HK-2 (cell line): ENCODE results near the gene PPP1R3E.
"Not testable (repeated sequence)": the region's sequence is repeated elsewhere in the genome, so short reads cannot be mapped to it uniquely, and the experiment has no call there.

Experiments used
- DNase-seq: peaks from one replicate; pipeline ENCODE4 v3.0.0-alpha.2; 2018; ENCODE audit not compliant: unreplicated experiment

Gene PPP1R3E, protein sequence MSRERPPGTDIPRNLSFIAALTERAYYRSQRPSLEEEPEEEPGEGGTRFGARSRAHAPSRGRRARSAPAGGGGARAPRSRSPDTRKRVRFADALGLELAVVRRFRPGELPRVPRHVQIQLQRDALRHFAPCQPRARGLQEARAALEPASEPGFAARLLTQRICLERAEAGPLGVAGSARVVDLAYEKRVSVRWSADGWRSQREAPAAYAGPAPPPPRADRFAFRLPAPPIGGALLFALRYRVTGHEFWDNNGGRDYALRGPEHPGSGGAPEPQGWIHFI

DNA sequence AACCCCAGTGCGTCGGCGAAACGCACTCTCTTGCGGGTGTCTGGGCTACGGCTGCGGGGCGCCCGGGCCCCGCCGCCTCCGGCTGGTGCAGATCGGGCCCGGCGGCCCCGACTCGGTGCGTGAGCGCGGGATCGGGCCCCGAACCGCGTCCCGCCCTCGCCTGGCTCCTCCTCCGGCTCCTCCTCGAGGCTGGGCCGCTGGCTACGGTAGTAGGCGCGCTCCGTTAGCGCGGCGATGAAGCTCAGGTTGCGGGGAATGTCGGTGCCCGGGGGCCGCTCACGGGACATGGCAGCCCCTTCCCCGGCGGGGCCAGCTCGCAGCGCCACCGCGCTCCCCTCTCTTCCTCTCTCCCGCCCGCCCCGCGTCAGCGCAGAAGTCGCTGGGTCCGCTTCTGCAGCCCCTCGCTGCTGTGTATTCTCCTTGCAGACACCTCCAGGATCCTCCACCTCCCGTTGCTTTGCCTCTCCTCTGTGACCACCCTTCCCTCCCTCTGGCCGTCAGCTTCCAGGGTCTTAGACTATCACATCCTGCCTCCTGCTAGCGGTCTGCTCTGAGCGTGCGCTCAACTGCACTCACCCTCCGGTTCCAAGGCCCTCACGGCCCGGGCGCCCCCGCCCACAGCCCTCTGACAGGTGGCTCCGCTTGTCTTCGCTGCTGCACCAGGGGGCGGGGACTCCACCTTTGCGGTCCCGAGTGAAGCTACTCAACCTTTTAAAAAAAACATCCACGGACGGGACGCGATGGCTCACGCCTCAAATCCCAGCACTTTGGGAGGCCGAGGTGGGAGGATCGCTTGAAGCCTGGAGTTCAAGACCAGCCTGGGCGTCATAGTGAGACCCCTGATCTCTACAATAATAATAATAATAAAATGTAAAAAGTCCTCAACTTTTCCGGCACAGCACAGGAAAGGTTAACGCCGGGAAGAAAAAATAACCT lies at the start of gene PPP1R3E:
Gene PPP1R3E, minus strand, starts transcription at position 570 of the 936 bp plus-strand sequence. Its CDS starts 283 bp downstream, at position 287.
- DNase-seq = peak; percentile 76

DNA sequence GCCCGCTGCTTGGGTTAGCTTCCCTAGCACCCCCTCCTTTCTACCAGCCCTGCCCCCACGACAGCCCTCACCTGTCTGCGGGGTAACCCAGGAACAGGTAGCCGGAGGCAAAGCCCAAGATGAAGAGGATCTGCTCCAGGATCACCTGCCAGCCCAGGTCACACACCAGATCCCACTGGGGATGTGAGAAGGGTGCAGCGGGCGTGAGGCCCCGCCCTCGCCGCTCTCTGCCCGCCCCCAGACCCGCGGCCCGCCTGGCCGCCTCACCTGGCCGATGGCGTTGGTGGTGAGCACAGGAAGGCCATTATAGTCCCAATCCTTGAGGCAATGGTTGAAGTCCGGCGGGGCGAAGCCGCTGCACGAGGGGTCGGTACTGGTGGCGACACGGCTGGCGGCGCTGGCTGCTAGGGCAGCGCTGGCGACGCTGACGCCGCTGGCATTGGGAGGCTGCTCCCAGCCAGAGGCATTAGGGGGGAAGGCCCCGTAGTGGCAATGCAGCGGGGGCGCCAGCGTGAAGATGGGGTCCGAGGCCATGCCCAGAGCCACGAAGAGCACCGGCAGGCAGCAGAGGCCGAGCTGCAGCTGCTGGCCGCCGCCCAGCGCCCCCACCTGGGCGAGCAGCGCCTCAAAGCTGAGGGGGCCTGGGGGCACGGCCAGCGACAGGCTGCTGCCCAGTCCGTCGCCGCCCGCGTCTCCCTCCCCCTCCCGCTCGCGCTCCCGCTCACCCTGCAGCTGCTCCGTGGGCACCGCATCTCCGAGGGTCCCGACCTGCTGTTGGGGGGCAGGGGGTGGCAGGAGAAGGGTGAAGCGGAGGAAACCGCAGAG lies 49.2 kb upstream of the PPP1R3E start:
- no peak for DNase-seq

DNA sequence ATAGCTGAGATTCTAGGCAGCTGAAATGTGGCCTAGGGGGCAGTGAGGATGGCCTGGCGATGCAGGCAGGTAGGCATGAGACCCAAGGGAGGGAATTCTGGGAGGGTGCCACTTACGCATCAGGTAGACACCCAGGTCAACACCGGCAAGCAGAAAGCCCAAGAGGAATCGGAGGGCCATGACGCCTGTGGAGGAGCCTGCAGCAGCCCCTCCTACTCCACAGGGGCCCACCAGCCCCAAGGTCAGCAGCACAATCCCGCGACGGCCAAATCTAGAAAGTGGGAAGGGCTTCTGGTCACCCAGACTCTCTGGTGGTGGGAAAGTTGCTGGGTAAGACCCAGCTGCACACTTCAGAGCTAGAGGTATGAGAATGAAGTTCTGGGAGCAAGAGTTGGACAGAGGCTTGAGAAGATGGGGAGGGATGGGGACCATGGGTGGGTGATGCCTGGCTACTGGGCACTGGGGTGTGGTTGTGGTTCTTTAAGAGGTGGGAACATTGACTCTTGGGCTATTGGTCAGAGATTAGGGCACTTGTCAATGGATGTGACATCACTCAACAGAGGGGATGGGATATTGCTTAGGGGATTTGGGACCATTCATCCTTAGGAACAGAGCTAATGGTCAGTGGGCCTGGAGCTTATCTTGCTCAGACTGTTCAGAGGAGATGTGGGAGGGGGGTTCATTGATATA lies 46.6 kb upstream of the PPP1R3E start:
- no peak for DNase-seq

DNA sequence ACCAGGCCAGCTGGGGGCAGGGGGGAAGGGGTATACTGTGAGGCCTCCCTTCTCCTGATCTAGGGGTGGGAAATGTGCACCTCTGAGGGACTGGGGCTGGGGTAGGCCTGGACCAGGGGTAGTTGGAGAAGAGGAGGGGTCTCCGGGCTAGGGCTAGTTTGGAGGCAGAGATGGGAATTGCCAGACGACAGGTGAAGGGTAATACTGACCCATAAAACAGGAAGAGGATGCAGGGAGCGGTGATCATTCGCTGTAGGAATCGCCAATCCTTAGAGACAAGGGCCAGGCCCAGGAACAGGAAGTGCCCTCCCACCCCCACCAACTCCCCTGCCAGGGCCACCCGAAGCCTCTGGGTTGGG lies 45.6 kb upstream of the PPP1R3E start:
- no peak for DNase-seq

DNA sequence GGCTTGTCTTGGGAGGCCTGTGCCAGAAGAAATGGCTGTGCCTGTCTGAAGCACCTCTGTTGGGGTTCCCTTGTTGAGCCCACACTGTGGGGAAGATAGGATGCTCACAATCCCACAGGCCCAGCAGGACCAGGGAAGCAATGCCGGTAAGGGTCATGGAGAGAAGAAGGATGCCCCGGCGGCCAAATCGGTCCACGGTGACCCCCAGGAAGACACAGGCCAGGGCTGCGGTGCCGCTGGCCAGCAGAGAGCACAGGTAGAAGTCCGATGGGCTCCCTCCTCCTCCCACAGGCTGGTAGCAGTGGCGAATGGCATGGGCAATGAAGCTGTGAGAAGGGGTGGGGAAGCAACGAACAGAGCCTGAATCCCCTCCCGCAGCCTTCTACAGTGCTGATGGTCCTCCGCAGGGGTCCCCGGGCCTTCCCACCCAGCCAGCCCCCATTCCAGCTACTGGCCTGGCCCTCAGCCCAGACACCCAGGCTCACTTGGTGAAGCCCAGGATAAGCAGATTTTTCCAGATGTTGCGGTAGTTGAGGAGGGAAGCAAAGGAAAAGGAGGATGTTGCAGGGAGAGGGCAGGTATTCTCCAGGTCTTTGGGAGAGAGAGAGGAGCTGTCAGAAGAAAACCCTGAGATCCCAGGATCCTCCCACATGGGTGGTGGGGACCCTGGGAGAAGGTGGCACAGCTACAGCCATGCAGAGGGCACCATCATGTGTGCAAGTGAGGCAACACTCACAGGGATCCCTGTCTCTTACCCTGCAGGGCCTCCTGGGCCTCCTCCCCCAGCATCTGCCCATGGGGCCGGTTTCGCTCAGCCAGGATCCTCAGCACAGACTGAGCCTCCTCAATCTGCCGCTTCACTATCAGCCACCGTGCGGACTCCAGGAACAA lies 45.0 kb upstream of the PPP1R3E start:
- DNase-seq = no peak

DNA sequence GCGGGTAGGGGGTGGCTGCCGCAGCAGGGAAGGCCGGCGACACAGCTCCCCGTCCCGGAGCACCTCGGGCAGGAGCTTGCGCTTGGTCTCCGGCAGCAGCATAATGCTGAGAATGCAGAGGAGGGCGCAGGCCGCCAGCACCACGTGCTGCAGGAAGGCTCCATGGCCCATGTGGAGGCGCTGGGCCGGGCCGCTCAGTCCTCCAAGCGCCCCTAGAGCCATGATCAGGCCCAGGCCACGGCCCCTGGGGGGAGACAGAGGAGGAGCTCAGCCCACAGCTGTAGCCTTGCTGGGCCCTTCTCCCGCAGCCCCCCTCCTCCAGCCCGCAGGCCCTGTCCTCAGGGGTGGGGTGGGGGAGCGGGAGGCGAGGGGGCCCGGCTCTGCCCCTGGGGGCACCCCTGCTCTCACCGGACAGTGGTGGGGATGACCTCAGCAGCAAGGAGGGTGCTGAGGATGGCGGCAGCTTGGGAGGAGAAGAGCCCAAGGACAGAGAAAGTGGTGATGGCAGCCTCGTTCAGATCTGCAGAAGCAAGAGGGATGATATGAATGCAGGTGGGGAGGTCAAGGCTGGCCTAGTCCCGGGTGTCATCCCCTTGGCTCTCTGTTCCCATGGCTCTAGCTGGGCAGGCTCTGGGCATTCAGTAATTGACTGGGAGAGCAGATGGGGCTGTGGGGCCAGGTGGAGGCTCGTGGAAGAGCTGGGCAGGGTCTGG lies 44.2 kb upstream of the PPP1R3E start:
- no peak for DNase-seq

DNA sequence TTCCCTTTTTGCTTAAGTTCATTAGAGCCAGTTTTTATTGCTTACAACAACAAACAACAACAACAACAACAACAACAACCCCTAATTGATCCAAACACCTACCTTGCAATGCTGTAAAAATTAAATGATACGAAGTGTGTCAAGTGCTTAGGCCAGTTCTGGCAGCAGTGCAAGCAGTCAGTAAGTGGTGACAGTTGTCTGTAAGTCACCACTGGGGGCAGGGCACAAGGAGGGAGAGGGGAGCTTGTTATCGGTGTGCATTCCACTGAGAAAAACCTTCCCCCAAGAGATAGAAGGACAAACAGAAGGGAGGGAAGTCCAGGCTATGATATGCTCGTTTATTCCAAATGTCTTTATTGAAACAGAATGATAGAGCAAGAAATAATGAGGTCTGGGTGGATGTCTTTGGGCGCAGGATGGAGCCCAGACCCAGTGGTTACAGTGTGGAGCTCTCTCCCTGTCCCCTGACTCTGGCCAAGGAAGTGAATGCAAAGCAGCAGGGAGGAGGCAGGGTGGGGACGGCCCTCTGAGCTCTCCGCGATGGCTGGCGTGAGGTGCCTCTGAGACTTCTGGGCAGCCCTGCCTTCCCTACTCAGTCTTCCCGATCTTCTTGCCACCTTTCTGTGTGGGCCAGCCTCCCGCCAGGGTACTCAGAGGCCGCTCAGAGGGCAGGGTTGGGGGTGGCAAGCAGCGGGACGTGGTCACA lies 43.5 kb upstream of the PPP1R3E start:
- no peak for DNase-seq

DNA sequence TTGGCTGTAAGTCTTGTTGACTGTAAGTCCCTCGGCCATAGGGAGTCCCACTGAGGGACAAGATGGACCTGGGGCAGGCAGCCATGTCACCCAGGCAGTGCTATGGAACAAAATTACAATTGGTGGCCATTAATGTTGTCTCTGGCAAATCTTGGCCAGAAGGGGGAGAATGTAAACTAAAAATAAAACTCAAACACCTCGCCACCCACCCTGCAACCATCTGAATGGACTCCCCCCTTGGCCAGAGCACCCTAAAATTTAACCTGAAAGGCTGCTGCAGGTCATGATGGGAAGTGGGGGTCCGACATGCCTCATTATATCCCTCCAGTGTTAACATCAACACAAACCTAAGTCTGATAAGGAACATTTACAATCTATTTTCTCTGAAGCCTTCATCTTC lies 41.8 kb upstream of the PPP1R3E start:
- DNase-seq = no peak

DNA sequence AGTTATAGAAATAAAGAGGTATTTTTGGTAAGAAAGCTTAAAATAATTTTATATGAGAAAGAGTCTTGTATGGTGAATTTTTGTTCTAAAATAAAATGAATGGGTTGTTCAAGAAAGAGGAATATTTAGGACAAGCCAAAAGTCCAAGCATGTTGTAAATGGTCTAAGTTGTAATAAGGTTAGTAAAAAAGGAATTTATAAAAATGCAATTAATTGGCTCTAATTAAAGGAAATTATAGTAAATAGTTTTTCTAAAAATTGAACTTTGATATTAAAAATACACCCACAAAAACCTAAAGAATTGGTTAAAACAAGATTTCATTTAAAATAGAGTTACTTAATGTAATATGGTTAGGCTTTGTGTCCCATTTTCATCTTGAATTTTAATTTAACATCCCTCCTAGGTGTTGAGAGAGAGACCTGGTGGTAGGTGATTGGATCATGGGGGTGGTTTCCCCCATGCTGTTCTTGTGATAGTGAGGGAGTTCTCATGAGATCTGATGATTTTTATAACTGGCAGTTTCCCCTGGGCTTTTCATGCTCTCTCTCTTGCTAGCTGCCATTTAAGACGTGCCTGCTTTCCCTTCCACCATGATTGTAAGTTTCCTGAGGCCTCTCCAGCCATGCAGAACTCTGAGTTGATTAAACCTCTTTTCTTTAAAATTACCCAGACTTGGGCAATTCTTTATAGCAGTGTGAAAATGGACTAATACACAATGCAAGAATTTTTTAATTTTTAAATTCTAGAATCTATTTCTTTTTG lies 37.0 kb upstream of the PPP1R3E start:
- no peak for DNase-seq

DNA sequence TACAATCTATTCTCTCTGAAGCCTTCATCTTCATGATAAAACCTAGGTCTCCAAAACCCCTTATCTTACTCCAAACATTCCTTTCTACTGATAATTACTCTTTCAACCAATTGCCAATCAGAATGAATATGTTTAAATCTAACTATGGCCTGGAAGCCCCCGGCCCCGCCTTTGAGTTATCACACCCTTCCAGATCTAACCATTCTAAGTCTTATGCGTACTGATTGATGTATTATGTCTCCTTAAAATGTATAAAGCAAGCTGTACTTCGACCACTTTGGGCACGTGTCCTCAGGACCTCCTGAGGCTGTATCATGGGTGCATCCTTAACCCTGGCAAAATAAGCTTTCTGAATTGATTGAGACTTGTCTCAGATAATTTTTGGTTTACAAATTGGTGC lies 33.0 kb upstream of the PPP1R3E start:
- DNase-seq = no peak

DNA sequence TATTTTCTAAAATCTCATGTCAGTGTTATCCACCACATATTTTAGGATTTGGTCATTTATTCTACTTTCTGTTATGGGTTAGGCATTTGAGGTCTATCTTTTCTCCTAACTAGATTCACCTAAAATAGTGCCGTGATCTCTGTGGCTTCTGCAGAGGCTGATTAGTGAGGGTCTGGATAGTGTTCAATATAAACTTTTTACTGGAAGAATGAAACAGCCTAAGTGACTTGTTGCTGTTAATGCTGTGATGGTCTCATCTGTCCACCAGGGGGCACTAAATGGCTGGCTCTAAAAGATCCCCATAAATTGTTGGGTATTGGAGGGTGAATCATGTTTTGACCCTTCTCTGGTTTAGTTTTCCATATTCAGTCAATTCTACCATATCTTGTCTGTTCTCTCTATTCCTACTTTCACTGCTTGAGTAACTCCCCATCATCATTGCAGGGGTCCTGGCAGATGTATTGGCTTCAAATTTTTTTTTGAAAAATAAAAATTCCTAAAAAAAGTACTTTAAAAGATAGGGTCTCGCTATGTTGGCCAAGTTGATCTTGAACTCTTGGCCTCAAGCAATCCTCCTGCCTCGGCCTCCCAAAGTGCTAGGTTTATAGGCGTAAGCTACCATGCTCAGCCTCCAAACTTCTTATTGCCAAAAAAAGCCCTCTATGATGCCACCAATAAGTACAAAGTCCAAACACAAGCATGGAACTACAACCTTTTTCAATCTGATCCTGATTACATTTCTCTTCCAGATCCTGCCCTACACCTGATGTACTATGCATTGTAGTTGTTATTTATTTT lies 25.5 kb upstream of the PPP1R3E start:
- peak; percentile 48 for DNase-seq

DNA sequence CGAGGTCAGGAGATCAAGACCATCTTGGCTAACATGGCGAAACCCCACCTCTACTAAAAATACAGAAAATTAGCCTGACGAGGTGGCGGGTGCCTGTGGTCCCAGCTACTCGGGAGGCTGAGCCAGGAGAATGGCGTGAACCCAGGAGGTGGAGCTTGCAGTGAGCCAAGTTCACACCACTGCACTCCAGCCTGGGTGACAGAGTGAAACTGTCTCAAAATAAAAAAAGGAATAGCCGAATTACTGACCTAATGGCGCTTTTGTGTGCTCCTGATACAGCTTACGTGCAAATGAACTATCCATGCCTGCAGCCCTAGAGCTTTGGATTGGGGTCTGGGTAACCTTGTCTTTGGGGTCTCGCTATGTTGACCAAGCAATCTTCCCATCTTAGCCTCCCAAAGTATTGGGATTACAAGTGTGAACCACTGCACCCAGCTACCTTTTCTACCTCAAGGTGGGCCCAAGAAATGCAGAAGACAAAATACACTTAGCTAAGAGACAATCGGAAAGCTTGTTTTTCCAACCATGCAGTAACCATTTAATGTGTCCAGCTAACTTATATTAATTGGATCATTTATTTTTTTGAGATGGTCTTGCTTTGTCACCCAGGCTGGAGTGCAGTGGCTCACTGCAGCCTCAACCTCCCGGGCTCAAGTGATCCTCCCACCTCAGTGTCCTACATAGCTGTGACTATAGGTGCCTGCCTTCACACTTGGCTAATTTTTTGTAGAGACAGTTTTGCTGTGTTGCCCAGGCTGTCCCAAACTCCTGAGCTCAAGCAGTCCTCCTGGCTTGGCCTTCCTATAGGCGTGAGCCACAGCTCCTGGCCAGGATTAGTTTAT lies 24.1 kb upstream of the PPP1R3E start:
- DNase-seq = no peak

DNA sequence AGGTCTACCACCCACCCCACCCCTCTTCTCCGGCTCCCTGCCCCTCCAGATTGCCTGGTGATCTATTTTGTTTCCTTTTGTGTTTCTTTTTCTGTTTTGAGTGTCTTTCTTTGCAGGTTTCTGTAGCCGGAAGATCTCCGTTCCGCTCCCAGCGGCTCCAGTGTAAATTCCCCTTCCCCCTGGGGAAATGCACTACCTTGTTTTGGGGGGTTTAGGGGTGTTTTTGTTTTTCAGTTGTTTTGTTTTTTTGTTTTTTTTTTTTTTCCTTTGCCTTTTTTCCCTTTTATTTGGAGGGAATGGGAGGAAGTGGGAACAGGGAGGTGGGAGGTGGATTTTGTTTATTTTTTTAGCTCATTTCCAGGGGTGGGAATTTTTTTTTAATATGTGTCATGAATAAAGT lies 23.1 kb upstream of the PPP1R3E start:
- not testable (repeated sequence) for DNase-seq

DNA sequence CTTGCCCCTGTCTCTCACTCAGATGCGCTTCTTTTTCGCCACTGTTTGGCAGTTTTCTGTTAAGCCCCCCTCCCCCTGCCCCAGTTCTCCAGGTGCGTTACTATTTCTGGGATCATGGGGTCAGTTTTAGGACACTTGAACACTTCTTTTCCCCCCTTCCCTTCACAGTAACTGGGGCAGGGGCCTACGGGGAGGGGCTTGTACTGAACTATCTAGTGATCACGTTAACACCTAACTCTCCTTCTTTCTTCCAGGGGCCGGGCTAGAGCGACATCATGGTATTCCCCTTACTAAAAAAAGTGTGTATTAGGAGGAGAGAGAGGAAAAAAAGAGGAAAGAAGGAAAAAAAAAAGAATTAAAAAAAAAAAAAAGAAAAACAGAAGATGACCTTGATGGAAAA lies 22.3 kb upstream of the PPP1R3E start:
- no peak for DNase-seq

DNA sequence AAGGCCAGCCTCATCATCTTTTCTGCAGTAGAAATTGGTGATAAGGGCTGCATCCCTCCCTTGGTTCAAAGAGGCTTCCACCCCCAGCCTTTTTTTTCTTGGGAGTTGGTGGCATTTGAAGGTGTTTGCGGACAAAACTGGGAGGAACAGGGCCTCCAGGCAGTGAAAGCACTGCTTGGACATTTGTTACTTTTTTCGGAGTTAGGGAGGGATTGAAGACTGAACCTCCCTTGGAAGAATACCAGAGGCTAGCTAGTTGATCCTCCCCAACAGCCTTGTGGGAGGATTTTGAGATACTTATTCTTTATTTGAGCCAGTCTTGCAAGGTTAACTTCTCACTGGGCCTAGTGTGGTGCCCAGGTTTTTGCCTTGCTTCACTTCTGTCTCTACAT lies 21.8 kb upstream of the PPP1R3E start:
- no peak for DNase-seq

DNA sequence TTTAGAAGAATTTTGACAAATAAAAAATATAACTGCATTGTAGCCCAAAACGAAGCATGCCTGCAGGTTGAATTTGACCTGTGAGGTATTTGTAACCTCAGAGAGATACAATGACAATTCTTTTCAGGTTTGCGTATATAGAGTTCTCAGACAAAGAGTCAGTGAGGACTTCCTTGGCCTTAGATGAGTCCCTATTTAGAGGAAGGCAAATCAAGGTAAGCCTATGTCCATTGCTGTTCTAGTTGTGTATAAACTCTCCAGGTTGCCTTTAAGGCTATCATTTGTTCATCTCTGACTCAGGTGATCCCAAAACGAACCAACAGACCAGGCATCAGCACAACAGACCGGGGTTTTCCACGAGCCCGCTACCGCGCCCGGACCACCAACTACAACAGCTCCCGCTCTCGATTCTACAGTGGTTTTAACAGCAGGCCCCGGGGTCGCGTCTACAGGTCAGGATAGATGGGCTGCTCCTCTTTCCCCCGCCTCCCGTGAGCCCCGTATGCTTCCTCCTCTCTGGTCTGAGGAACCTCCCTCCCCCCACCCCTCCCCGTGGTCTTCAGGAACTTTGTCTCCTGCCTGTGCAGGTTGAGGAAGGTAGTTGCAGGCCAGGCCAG lies 21.3 kb upstream of the PPP1R3E start:
- no peak for DNase-seq
